Activated CD4-positive, alpha-beta memory T cell treated with anti-CD3 and anti-CD28 coated beads, Interleukin-2, amount 10 ng/mL, durations not matched to agents 7 days and 5 days (primary cell): ENCODE results near the gene RHBDD1. TPM values are rescaled to one million over a fixed set of nuclear protein-coding genes. Genes with fewer than 3 reads are reported as not detected.
"Not testable (repeated sequence)": the region's sequence is repeated elsewhere in the genome, so short reads cannot be mapped to it uniquely, and the experiment has no call there.

Experiments
- CTCF ChIA-PET: fragments of 350-600 bp; sonication (Branson Sonifier 250); formaldehyde crosslinking; loops from one replicate; lab custom pipeline; 2021; ENCODE audit warnings: antibody characterized with exemption, inconsistent platforms; lab: Charles Lee
- POLR2A ChIA-PET: fragments of 350-600 bp; sonication (Branson Sonifier 250); formaldehyde crosslinking; loops from one replicate; lab custom pipeline; 2021; ENCODE audit warnings: antibody characterized with exemption; lab: Charles Lee
- DNase-seq: peaks from one replicate; pipeline ENCODE4 v3.0.0-alpha.2; 2020
- H3K27ac Mint-ChIP-seq: one replicate; pipeline ENCODE4 v1.8.0; 2021; ENCODE audit warnings: mild to moderate bottlenecking, mixed read lengths
- H3K27me3 Mint-ChIP-seq: one replicate; pipeline ENCODE4 v1.8.0; 2021; ENCODE audit warnings: mixed read lengths
- H3K36me3 Mint-ChIP-seq: one replicate; pipeline ENCODE4 v1.8.0; 2021; ENCODE audit warnings: low read depth, mixed read lengths
- H3K4me1 Mint-ChIP-seq: one replicate; pipeline ENCODE4 v1.8.0; 2021; ENCODE audit warnings: mixed read lengths
- H3K4me3 Mint-ChIP-seq: one replicate; pipeline ENCODE4 v1.8.0; 2021; ENCODE audit warnings: mild to moderate bottlenecking, mixed read lengths
- H3K9me3 Mint-ChIP-seq: one replicate; pipeline ENCODE4 v1.8.0; 2021; ENCODE audit warnings: mixed read lengths
- total RNA-seq, 2 experiments: library from RNA; stranded (reverse); gene quantifications; one replicate each; pipeline ENCODE4 v1.2.3, GENCODE V29; 2021

Gene RHBDD1
- total RNA-seq, 2 experiments from 2014 or later: 38.1 to 43.0 TPM

- ChIA-PET CTCF (interaction anchor here (1.0 to 6.3 kb wide), 14 partner anchors 8 to 1136 kb away, joined by 3 to 60 read pairs (median 6); partner anchors contain the start of gene RHBDD1), POLR2A (interaction anchor here (2.9 to 6.0 kb wide), 3 partner anchors 12 to 37 kb away, joined by 10 to 49 read pairs (median 19); partner anchors contain the start of gene RHBDD1)
- peak overlapping the region; percentile 59 for H3K27ac Mint-ChIP-seq
- peak overlapping the region; percentile 83 for H3K4me3 Mint-ChIP-seq
- H3K27me3 Mint-ChIP-seq: peaks cover 22% of the 10 kb centered on the region
- peak; percentile 73 for DNase-seq
- H3K9me3 Mint-ChIP-seq: no peaks in the 10 kb centered on the region
- peaks cover 7% of the 10 kb centered on the region for H3K36me3 Mint-ChIP-seq
- H3K4me1 Mint-ChIP-seq: peaks cover 36% of the 10 kb centered on the region
These were observed 34.7 kb upstream of the RHBDD1 start for GRCh38 chr2:226800941-226801784.

GRCh38 chr2:226802573-226802972 lies 33.3 kb upstream of the RHBDD1 start:
- no peak overlapping the region for H3K27ac Mint-ChIP-seq

GRCh38 chr2:226803410-226803809 lies 32.4 kb upstream of the RHBDD1 start:
- no peaks in the 10 kb centered on the region for H3K9me3 Mint-ChIP-seq
- ChIA-PET POLR2A (interaction anchor here (1.3 kb wide), 1 partner anchor 9 kb away, joined by 3 read pairs; no protein-coding TSS in a partner anchor), CTCF (interaction anchor here (1.0 to 6.3 kb wide), 13 partner anchors 13 to 1138 kb away, joined by 3 to 60 read pairs (median 7); partner anchors contain the start of gene RHBDD1)
- H3K36me3 Mint-ChIP-seq: no peaks in the 10 kb centered on the region
- peaks cover 17% of the 10 kb centered on the region for H3K4me1 Mint-ChIP-seq
- no peak for DNase-seq
- no peak overlapping the region for H3K27ac Mint-ChIP-seq
- no peak overlapping the region for H3K4me3 Mint-ChIP-seq
- H3K27me3 Mint-ChIP-seq: peaks cover 33% of the 10 kb centered on the region

More at GRCh38 chr2:226802573-226802972, 33.3 kb upstream of the RHBDD1 start:
- Mint-ChIP-seq H3K9me3 (no peaks in the 10 kb centered on the region), H3K4me3 (no peak overlapping the region), H3K36me3 (no peaks in the 10 kb centered on the region), H3K27me3 (peaks cover 28% of the 10 kb centered on the region), H3K4me1 (peaks cover 23% of the 10 kb centered on the region)
- no peak for DNase-seq
- CTCF ChIA-PET: interaction anchor here (0.5 to 6.3 kb wide), 31 partner anchors 9 to 1137 kb away, joined by 3 to 60 read pairs (median 4); partner anchors contain the start of gene RHBDD1
- POLR2A ChIA-PET: interaction anchor here (0.8 to 6.0 kb wide), 4 partner anchors 8 to 35 kb away, joined by 3 to 49 read pairs (median 3); partner anchors contain the start of gene RHBDD1

- no peaks in the 10 kb centered on the region for H3K4me1 Mint-ChIP-seq
- CTCF ChIA-PET: interaction anchor here (3.3 kb wide), 1 partner anchor 11 kb away, joined by 13 read pairs; no protein-coding TSS in a partner anchor
- peaks cover 26% of the 10 kb centered on the region for H3K27me3 Mint-ChIP-seq
- H3K9me3 Mint-ChIP-seq: no peaks in the 10 kb centered on the region
- H3K36me3 Mint-ChIP-seq: no peaks in the 10 kb centered on the region
- H3K4me3 Mint-ChIP-seq: no peak overlapping the region
- no peak overlapping the region for H3K27ac Mint-ChIP-seq
- POLR2A ChIA-PET: no interaction called here
- DNase-seq: no peak
These were observed 22.6 kb upstream of the RHBDD1 start for GRCh38 chr2:226813148-226813701.

GRCh38 chr2:226818930-226819329 lies 16.9 kb upstream of the RHBDD1 start:
- no peak for DNase-seq
- ChIA-PET POLR2A (no interaction called here), CTCF (no interaction called here)
- H3K9me3 Mint-ChIP-seq: no peaks in the 10 kb centered on the region
- H3K27ac Mint-ChIP-seq: no peak overlapping the region
- H3K36me3 Mint-ChIP-seq: no peaks in the 10 kb centered on the region
- H3K27me3 Mint-ChIP-seq: peaks cover 11% of the 10 kb centered on the region
- H3K4me1 Mint-ChIP-seq: no peaks in the 10 kb centered on the region
- no peak overlapping the region for H3K4me3 Mint-ChIP-seq

GRCh38 chr2:226825056-226825455 lies 10.8 kb upstream of the RHBDD1 start:
- no peak for DNase-seq
- ChIA-PET POLR2A (interaction anchor here (1.7 kb wide), 1 partner anchor 11 kb away, joined by 8 read pairs; the partner anchor contains the start of gene RHBDD1), CTCF (no interaction called here)
- Mint-ChIP-seq H3K4me1 (no peaks in the 10 kb centered on the region), H3K9me3 (no peaks in the 10 kb centered on the region), H3K4me3 (no peak overlapping the region), H3K36me3 (no peaks in the 10 kb centered on the region), H3K27ac (no peak overlapping the region), H3K27me3 (no peaks in the 10 kb centered on the region)

- H3K27me3 Mint-ChIP-seq: no peaks in the 10 kb centered on the region
- no peaks in the 10 kb centered on the region for H3K9me3 Mint-ChIP-seq
- no peak overlapping the region for H3K27ac Mint-ChIP-seq
- peaks cover 16% of the 10 kb centered on the region for H3K36me3 Mint-ChIP-seq
- H3K4me3 Mint-ChIP-seq: no peak overlapping the region
- ChIA-PET CTCF (interaction anchor here (0.5 kb wide), 1 partner anchor 1160 kb away, joined by 5 read pairs; no protein-coding TSS in a partner anchor), POLR2A (no interaction called here)
- no peak for DNase-seq
- peaks cover 7% of the 10 kb centered on the region for H3K4me1 Mint-ChIP-seq
These were observed 7.7 kb upstream of the RHBDD1 start for GRCh38 chr2:226828191-226828590.

- H3K9me3 Mint-ChIP-seq: no peaks in the 10 kb centered on the region
- H3K4me3 Mint-ChIP-seq: no peak overlapping the region
- DNase-seq: no peak
- H3K4me1 Mint-ChIP-seq: peaks cover 21% of the 10 kb centered on the region
- no peaks in the 10 kb centered on the region for H3K27me3 Mint-ChIP-seq
- H3K36me3 Mint-ChIP-seq: peaks cover 21% of the 10 kb centered on the region
- ChIA-PET POLR2A (no interaction called here), CTCF (interaction anchor here (1.1 to 1.5 kb wide), 4 partner anchors 28 to 941 kb away, joined by 3 to 6 read pairs (median 4); partner anchors contain the start of gene IRS1)
- H3K27ac Mint-ChIP-seq: no peak overlapping the region
These were observed 5.9 kb upstream of the RHBDD1 start for GRCh38 chr2:226829721-226830631.

GRCh38 chr2:226831266-226831665 lies 4.6 kb upstream of the RHBDD1 start:
- CTCF ChIA-PET: no interaction called here
- Mint-ChIP-seq H3K36me3 (peaks cover 22% of the 10 kb centered on the region), H3K4me3 (no peak overlapping the region), H3K27ac (no peak overlapping the region), H3K4me1 (peaks cover 25% of the 10 kb centered on the region), H3K9me3 (no peaks in the 10 kb centered on the region), H3K27me3 (no peaks in the 10 kb centered on the region)
- no peak for DNase-seq
- POLR2A ChIA-PET: no interaction called here

- no peaks in the 10 kb centered on the region for H3K9me3 Mint-ChIP-seq
- ChIA-PET POLR2A (no interaction called here), CTCF (no interaction called here)
- H3K4me3 Mint-ChIP-seq: no peak overlapping the region
- H3K4me1 Mint-ChIP-seq: peaks cover 28% of the 10 kb centered on the region
- peaks cover 30% of the 10 kb centered on the region for H3K36me3 Mint-ChIP-seq
- H3K27ac Mint-ChIP-seq: no peak overlapping the region
- no peaks in the 10 kb centered on the region for H3K27me3 Mint-ChIP-seq
- no peak for DNase-seq
These were observed 3.8 kb upstream of the RHBDD1 start for GRCh38 chr2:226832061-226832460.

- not testable (repeated sequence) for H3K27me3 Mint-ChIP-seq, DNase-seq, H3K9me3 Mint-ChIP-seq
- CTCF ChIA-PET: interaction anchor here (1.2 to 7.6 kb wide), 6 partner anchors 9 to 151 kb away, joined by 3 to 60 read pairs (median 4); partner anchors contain the start of gene IRS1
- peak overlapping the region; percentile 100 for H3K27ac Mint-ChIP-seq
- peaks cover 53% of the 10 kb centered on the region for H3K4me1 Mint-ChIP-seq
- POLR2A ChIA-PET: interaction anchor here (0.6 to 3.2 kb wide), 15 partner anchors 9 to 1792 kb away, joined by 3 to 49 read pairs (median 6); partner anchors contain the start of genes DOCK10 and IRS1
- H3K4me3 Mint-ChIP-seq: peak overlapping the region; percentile 97
- peaks cover 44% of the 10 kb centered on the region for H3K36me3 Mint-ChIP-seq
These were observed 974 bp upstream of the RHBDD1 start for GRCh38 chr2:226834880-226835279.

- peaks cover 49% of the 10 kb centered on the region for H3K36me3 Mint-ChIP-seq
- no peak for DNase-seq
- no peaks in the 10 kb centered on the region for H3K9me3 Mint-ChIP-seq
- ChIA-PET POLR2A (interaction anchor here (0.6 to 3.2 kb wide), 19 partner anchors 9 to 1908 kb away, joined by 3 to 49 read pairs (median 6); partner anchors contain the start of genes DOCK10 and IRS1), CTCF (interaction anchor here (1.2 to 7.6 kb wide), 6 partner anchors 10 to 150 kb away, joined by 3 to 60 read pairs (median 4); partner anchors contain the start of gene IRS1)
- no peaks in the 10 kb centered on the region for H3K27me3 Mint-ChIP-seq
- peaks cover 59% of the 10 kb centered on the region for H3K4me1 Mint-ChIP-seq
- peak overlapping the region; percentile 97 for H3K4me3 Mint-ChIP-seq
- H3K27ac Mint-ChIP-seq: peak overlapping the region; percentile 100
These were observed 446 bp upstream of the RHBDD1 start for GRCh38 chr2:226835420-226835795.
